Activated CD8-positive, alpha-beta T cell treated with anti-CD3 and anti-CD28 coated beads for 36 hours (primary cell): ENCODE measurements around the gene CACNA1C. TPM values are rescaled to one million over a fixed set of nuclear protein-coding genes. Genes with fewer than 3 reads are reported as not detected.

Experiments
- ATAC-seq: fragments of 200-7000 bp; cut with Tn5 transposase; one replicate; pipeline ENCODE4 v1.10.0; 2021; ENCODE audit warnings: mild to moderate bottlenecking, moderate library complexity
- CTCF ChIA-PET: fragments of 350-600 bp; sonication (Branson Sonifier 250); formaldehyde crosslinking; loops from one replicate; lab custom pipeline; 2021; ENCODE audit warnings: antibody characterized with exemption; lab: Charles Lee
- POLR2A ChIA-PET: fragments of 350-600 bp; sonication (Branson Sonifier 250); formaldehyde crosslinking; loops from one replicate; lab custom pipeline; 2021; ENCODE audit warnings: antibody characterized with exemption; lab: Charles Lee
- DNase-seq: peaks from one replicate; pipeline ENCODE4 v3.0.0-alpha.2; 2020
- H3K27ac Mint-ChIP-seq: one replicate; pipeline ENCODE4 v1.8.0; 2021; ENCODE audit warnings: mild to moderate bottlenecking, mixed read lengths
- H3K27me3 Mint-ChIP-seq: one replicate; pipeline ENCODE4 v1.8.0; 2021; ENCODE audit warnings: mixed read lengths
- H3K36me3 Mint-ChIP-seq: one replicate; pipeline ENCODE4 v1.8.0; 2021; ENCODE audit warnings: low read depth, mixed read lengths
- H3K4me1 Mint-ChIP-seq: one replicate; pipeline ENCODE4 v1.8.0; 2021; ENCODE audit warnings: low read depth, mixed read lengths
- H3K4me3 Mint-ChIP-seq: one replicate; pipeline ENCODE4 v1.8.0; 2021; ENCODE audit warnings: mild to moderate bottlenecking, moderate library complexity, mixed read lengths
- H3K9me3 Mint-ChIP-seq: one replicate; pipeline ENCODE4 v1.8.0; 2021; ENCODE audit warnings: mixed read lengths
- intact Hi-C: fragments of 100-400 bp; cut with micrococcal nuclease; formaldehyde crosslinking; loops from one replicate; pipeline ENCODE4 v1.10.0; 2022
- total RNA-seq, 2 experiments: library from RNA; stranded (reverse); gene quantifications; one replicate each; pipeline ENCODE4 v1.2.3, GENCODE V29; 2021
- TF ChIP-seq, protein P1 (sequence below): fragments of 200-600 bp; IDR thresholded peaks from one replicate; pipeline ENCODE4 v1.8.0; 2022; ENCODE audit warnings: antibody characterized with exemption, mild to moderate bottlenecking

CACNA1C gene
- total RNA-seq, 2 experiments from 2014 or later = 0.02 to 0.05 TPM

DNA sequence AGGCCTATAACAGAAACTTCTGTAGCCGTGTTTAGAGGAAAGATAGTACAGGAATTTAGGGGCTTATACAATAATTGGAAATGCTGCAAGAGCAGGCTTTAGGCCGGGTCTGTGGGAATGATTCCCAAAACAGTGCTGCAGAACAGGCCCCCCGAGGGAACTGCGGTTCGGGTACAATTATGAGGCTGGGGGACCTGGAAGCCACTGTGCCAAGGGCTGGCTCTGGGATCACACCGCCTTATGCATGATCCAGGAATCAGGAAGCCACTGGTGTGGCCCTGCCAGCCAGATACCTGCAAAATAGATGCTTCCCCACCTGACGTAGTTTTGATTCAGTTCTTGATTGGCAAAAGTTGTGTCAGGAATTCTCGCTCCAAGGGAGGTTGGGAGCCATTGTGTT is 55.4 kb downstream of the CACNA1C start:
- Mint-ChIP-seq H3K36me3 (no peaks in the 10 kb centered on the region), H3K4me1 (no peaks in the 10 kb centered on the region), H3K9me3 (no peaks in the 10 kb centered on the region), H3K4me3 (no peak overlapping the region), H3K27ac (no peak overlapping the region), H3K27me3 (no peaks in the 10 kb centered on the region)
- TF ChIP-seq, protein P1, sequence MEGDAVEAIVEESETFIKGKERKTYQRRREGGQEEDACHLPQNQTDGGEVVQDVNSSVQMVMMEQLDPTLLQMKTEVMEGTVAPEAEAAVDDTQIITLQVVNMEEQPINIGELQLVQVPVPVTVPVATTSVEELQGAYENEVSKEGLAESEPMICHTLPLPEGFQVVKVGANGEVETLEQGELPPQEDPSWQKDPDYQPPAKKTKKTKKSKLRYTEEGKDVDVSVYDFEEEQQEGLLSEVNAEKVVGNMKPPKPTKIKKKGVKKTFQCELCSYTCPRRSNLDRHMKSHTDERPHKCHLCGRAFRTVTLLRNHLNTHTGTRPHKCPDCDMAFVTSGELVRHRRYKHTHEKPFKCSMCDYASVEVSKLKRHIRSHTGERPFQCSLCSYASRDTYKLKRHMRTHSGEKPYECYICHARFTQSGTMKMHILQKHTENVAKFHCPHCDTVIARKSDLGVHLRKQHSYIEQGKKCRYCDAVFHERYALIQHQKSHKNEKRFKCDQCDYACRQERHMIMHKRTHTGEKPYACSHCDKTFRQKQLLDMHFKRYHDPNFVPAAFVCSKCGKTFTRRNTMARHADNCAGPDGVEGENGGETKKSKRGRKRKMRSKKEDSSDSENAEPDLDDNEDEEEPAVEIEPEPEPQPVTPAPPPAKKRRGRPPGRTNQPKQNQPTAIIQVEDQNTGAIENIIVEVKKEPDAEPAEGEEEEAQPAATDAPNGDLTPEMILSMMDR = no peak
- DNase-seq (no peak), ATAC-seq (no peak)
- ChIA-PET POLR2A (no interaction called here), CTCF (no interaction called here)
- intact Hi-C loops = no loop called here

DNA sequence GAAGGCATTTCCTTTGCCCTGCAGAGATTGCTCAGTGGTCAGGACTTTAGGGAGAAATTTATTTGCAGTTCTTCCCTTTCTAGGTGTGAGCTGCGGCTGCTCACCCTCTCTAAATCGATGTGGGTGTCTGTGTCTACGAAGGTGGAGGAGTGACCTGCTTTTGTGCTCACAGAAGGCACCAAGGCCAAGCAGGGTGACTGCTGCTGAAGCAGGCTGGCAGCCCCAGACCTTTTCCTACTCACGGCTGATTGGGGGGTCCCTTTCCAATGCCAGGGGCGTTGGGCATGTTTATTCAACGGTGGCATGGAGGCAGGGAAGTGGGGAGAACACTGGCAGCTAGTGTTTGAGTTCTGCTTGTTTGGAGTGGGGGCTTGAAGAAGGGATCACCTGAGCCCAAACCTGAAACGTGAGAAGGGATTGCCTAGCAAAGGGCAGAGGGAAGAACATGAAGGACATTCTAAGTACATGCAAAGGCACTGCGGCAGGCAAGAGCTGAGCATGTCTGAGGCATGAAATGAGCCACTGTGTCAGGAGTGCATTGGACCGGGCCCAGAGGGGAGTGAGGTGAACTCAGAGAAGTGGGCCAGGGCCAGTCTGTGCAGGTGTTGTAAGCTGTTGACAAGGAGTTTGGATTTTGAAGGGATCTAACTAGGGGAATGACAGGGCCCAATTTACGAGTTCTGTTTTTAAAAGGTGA is 56.3 kb downstream of the CACNA1C start:
- POLR2A ChIA-PET = no interaction called here
- no peak for DNase-seq
- Mint-ChIP-seq H3K36me3 (no peaks in the 10 kb centered on the region), H3K27me3 (no peaks in the 10 kb centered on the region), H3K9me3 (no peaks in the 10 kb centered on the region), H3K27ac (no peak overlapping the region), H3K4me3 (no peak overlapping the region), H3K4me1 (no peaks in the 10 kb centered on the region)
- TF ChIP-seq, protein P1 = no peak
- CTCF ChIA-PET = no interaction called here
- no peak for ATAC-seq
- intact Hi-C loops = no loop called here

DNA sequence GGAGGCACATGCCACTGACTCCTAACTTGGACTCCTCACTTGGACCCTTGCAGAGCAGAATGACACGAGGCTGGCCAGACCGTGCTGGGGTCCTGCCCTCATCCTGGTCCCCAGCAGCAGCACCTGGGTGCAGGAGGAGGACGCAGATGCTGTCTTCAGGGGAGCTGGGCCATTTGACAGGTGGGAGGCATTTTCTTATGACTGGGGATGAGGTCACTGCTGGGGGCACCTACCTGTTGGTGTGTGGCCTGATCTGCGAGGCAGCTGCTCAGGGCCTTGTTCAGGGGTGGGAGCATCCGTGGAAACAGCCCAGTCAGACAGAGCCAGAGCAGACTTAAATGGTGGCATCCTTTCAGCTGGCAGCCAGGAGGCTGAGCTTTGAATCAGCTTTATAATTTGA is 57.3 kb downstream of the CACNA1C start:
- intact Hi-C loops = no loop called here
- POLR2A ChIA-PET = no interaction called here
- CTCF ChIA-PET = no interaction called here
- no peaks in the 10 kb centered on the region for H3K27me3 Mint-ChIP-seq
- no peak overlapping the region for H3K27ac Mint-ChIP-seq
- no peaks in the 10 kb centered on the region for H3K36me3 Mint-ChIP-seq
- ATAC-seq (no peak), DNase-seq (no peak)
- no peaks in the 10 kb centered on the region for H3K4me1 Mint-ChIP-seq
- H3K9me3 Mint-ChIP-seq = no peaks in the 10 kb centered on the region
- TF ChIP-seq, protein P1 = no peak
- H3K4me3 Mint-ChIP-seq = no peak overlapping the region

DNA sequence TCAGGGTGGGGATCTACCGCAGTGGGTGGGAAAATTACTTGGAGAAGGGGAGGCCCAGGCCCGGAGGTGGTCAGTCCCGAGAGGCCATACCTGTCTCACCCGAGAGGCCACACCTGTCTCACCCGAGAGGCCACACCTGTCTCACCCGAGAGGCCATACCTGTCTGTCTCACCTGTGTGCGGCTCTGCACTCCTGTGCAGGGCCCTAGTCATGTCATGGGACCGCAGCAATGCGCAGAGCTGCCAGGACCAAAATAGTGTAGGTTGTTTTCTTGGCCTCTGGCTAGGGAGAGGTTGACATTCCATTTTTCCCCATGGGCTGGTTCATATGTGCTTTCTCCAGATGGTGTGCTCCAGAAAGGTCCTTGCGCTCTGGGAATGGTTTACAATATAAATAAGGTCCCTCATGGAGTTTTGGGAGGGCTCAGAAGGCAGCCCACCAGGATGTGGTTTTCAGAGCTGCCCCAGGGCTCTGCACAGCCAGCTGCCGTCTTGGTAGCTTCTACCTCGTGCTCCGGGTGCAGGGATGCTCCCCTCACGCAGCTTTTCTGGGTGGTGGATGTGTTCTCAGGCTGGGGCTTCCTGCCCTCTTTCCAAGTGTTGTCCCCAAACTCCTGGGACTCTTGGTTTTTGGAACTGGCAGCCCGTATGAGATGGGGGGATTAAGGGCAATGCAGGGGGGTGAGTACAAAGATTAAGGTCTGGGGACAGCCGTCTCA is 58.2 kb downstream of the CACNA1C start:
- Mint-ChIP-seq H3K27me3 (no peaks in the 10 kb centered on the region), H3K9me3 (no peaks in the 10 kb centered on the region), H3K4me1 (no peaks in the 10 kb centered on the region), H3K4me3 (no peak overlapping the region), H3K27ac (no peak overlapping the region), H3K36me3 (no peaks in the 10 kb centered on the region)
- intact Hi-C loops = no loop called here
- ChIA-PET CTCF (no interaction called here), POLR2A (no interaction called here)
- DNase-seq (no peak), ATAC-seq (no peak)
- TF ChIP-seq, protein P1 = no peak

DNA sequence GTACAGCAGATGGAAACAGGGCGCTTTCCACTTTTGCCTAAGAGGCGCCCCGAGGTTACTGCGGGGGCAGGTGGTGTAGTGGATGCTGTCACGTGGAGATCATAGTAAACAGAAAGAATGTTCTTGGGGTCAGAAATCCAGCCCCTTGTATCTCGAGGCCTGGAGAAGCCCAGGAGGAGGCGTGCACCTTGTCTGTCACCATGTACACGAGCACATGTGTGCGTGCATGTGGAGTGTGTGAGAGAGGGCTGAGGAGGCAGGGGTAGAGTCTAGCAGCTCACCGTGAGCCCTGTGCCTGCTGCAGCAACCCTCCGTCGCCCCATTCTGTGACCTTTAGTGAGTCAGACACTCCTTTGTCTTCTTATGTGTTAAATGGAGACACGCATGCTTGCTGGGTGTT is 59.0 kb downstream of the CACNA1C start:
- CTCF ChIA-PET = no interaction called here
- DNase-seq (no peak), ATAC-seq (no peak)
- no peaks in the 10 kb centered on the region for H3K36me3 Mint-ChIP-seq
- no peak overlapping the region for H3K27ac Mint-ChIP-seq
- no peaks in the 10 kb centered on the region for H3K27me3 Mint-ChIP-seq
- no peaks in the 10 kb centered on the region for H3K4me1 Mint-ChIP-seq
- intact Hi-C loops = no loop called here
- H3K4me3 Mint-ChIP-seq = no peak overlapping the region
- POLR2A ChIA-PET = no interaction called here
- TF ChIP-seq, protein P1 = no peak
- no peaks in the 10 kb centered on the region for H3K9me3 Mint-ChIP-seq
